Hematopoietic multipotent progenitor cell treated with erythropoietin and hydrocortisone succinate and interleukin-3 and kit ligand, for 15 days (in vitro differentiated cells): ENCODE results near the gene ZMYND11.
A peak's percentile ranks its signal among the peaks of the same experiment; 100 is the strongest.

Source experiments
- DNase-seq: peaks from one replicate; pipeline ENCODE4 v3.0.0-alpha.2; 2015; ENCODE audit warnings: low spot score

ZMYND11 gene

DNA sequence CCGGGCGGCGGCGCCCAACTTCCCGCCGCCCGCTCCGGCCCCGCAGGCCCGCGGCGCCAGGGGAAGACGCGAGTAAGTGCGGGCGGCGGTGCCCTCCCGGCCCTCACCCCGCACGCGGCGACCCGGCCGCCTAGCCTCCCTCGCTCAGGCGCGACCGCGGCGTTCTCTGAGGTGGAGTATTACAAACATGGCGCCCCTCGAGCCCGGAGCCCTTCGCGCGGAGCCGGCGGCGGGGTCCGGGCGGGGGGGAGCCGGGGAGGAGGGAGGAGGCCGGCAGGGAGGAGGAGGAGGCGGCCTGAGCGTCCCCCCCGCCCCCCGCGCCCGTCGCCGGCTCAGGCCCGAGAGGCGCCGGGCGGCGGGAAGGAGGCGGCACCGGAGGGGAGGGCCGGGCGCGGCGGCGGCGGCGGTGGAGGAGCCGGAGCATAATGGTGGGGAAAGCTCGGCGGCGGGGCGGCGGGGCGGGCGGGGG, at the start of gene ZMYND11:
ZMYND11 (plus strand) TSS at position 324 of the 469 bp plus-strand sequence. CDS start 44,558 bp downstream, outside the sequence.
- peak; percentile 45 for DNase-seq

DNA sequence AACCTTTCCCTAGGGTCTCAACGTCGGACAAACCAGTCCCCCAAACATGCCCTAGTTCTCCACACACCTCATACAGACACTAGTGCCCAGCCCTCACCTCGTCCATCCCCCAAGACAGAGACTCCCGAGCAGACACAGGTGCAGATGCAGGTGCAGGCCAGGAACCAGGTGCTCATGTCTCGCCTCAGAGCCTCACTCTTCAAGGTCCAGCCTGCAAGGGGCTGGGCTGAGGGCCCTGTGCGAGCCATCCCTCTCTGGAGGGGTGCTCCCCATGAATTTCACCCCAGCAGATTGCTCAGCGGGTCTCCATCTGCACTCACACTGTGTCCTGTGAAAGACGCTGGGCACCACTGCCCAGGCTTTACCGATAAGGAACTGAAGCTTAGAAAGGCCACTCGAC, 49.2 kb upstream of the ZMYND11 start:
- DNase-seq: no peak

DNA sequence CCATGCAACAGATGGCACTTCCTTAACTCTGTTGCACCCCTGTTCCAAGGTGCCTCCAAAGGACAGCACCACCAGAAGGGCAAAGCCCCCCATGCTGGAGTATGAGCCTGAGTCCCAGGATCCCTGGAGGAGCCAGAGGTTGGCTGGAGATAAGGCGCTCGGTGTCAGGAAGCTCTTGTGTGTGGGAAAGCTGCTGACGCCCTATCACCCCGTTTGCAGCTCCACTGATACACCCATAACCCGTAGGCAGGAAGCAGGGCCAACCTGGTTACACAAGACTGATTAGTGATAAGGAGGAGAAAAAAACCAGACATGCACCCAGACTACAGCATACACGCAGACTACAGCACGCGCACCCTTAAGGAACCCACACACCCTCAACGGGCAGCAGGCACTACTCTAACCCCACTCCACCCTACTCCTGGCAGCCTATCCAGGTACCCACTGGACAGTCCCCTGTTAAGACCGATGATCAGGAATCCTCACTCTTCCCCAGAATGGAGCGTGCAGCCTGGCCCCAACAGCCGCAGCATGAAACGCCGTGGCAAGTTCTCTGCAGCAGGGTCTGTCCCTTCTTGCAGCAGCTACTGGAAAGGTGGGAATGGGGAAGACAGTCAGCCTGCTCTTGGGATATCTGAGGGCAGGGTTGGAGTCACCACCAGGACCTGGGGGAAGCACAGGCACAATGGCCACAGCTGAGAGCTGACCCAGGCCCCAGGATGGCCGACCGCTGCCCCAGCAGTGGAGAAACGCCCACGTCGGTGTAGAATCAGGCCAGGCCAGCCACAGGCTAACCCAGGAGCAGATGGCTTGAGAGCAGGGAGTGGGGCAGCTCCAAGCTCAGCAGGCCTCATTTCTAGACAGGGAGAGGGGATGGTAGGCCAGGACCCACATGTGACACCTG, 47.8 kb upstream of the ZMYND11 start:
- DNase-seq: no peak

DNA sequence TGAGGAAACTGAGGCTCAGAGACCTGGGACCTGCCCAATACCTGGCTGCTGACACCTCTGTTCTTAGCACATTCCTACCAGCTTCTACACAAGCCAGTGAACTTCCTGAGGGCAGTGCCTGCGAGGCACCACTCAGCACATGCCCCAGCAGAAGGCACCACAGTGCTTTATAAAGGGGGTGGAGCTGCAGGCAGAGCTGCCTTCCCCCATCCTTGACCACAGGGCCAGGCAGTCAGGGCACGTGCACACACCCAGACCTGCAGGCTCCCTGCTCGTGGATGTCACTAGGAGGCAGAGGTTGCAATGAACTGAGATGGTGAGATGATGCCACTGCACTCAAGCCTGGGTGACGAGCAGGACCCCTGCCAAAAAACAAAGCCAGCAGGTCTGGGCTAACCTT, 47.0 kb upstream of the ZMYND11 start:
- DNase-seq: no peak

DNA sequence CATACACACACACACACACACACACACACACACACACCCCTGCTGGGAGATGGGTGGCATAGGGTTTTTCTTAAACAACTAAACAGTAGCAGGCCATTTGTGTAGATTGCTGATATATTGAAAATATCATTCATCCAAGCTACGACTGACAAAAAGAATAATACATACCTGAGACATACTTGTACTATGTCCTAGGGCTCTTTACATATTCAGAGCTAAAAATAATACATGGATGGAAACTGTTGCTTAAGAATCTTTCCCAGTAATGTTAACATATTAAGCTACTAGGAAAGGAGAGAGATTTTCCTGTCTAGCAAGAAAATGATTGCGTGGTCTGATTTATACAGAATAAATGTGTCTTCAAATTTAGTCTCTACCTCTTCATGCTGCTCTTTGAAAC, 46.0 kb upstream of the ZMYND11 start:
- no peak for DNase-seq

DNA sequence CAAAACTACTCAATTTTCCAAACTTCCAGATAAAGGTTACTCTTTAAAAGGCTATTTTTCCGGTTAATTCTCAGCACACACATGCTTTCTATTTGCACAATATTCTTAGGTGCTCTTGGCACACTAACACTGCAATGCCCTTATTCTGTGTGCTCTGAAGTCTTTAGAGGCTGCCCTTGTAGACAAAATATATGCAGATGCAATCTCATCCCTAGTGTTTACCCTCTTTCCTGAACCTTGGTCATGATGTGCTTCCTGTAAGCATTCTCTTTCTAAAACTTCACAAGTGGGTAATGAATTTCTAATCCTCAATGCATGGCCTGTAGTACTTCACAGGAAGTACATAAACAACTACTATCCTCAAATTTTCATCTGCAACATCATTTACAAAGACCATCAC, 45.1 kb upstream of the ZMYND11 start:
- DNase-seq: no peak

DNA sequence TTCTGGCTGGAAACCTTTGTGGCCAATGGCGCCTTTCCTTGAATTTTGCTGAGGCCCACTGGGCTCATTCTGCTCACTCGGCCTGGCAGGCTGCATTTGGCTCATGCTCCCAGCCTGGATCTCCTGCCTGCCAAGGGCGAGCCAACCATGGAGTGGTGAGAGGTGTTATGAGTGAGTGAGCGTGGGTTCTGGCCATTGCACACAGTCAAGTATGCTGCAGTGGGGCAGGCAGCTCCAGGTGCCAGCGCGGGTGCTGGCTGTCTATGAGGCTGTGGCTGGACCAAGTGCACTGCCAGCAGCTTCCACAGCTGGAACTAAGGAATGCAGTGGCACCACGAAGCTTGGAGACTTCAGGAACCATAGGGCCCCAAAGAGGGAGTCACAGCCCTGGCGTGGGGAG, 43.9 kb upstream of the ZMYND11 start:
- no peak for DNase-seq

DNA sequence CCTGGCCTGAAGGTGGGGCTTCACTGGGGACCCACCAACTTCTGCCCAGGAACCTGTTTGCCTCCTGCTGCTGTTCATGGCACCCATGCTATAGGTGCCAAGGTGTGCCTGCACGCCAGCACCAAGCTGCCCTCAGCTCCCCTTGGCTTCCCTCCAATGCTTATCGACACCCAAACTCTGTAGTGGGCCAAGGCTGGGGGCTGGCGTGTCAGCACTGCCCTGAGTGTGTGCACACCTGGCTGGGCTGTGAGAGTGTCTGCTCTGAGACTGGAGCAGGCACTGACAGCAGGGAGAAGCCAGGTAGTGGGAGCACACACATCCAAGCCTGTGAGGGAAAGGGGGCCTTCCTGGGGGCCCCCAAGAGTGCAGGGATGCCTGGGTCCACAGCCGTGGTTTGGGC, 43.1 kb upstream of the ZMYND11 start:
- no peak for DNase-seq

DNA sequence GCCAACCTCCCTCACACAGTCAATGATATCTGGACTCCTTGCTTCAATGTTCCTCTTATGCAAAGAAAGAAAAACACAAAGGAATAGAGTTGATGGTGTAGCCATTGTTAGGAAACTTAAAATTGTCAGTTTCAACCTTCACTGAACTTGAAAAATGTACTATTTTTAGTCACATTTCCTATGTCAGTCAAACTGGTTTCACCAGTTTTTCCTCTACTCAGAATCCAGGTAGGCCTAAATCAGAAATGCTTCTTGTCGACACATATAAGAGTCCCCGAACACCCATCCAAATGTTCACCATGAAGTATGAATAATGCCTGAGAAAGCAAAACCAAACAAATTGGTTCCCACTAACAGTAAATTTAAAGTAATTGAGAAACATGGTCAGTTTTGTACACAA, 42.4 kb upstream of the ZMYND11 start:
- DNase-seq: no peak

DNA sequence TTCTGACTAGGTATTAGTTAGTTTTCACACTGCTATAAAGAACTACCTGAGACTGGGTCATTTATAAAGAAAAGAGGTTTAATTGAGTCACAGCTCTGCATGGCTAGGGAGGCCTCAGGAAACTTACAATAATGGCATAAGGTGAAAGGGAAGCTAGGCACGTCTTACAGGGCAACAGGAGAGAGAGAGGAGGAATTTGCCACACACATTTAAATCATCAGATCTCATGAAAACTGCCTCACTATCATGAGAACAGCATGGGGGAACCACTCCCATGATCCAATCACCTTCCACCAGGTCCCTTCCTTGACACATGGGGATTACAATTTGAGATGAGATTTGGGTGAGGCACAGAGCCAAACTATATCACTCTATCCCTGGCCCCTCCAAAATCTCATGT, 40.6 kb upstream of the ZMYND11 start:
- DNase-seq: no peak

DNA sequence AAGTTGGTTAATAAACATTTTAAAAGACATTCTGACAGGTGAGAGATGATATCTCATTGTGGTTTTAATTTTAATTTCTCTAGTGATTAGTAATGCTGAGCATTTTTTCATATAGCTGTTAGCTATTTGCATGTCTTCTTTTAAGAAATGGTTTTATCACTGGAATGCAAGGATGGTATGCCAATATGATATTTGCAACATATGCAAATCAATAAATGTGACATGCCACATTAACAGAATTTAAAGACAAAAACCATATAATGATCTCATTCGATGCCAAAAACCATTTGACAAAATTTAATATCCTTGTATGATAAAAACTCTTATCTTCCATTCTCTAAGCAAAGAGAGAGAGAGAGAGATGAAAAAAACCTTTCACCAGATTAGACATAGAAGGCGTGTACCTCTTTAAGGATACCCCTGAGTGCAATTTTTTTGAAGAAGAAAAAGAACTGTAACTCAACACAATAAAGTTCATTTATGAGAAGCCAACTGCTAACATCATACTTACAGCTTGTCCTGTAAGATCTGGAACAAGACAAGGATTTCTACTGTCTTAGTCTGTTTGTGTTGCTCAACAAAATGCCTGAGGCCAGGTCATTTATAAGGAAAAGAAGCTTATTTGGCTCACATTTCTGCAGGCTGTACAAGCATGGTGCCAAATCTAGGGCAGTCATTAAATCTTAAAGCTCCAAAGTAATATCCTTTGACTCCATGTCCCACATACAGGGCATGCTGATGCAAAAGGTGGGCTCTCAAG, 39.7 kb upstream of the ZMYND11 start:
- DNase-seq: no peak

DNA sequence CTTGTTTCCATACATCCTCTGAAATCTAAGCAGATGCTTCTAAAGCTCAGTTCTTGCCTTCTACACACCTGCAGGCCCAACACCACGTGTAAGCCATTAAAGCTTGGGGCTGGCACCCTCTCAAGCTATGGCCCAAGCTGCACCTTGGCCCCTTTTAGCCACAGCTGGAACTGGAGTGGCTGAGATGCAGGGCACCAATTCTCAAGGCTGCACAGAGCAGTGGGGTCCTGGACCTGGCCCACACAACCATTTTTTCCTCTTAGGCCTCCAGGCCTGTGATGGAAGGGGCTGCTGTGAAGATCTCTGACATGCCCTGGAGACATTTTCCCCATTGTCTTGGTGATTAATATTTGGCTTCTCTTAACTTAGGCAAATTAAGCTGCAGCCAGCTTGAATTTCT, 38.8 kb upstream of the ZMYND11 start:
- DNase-seq: no peak

DNA sequence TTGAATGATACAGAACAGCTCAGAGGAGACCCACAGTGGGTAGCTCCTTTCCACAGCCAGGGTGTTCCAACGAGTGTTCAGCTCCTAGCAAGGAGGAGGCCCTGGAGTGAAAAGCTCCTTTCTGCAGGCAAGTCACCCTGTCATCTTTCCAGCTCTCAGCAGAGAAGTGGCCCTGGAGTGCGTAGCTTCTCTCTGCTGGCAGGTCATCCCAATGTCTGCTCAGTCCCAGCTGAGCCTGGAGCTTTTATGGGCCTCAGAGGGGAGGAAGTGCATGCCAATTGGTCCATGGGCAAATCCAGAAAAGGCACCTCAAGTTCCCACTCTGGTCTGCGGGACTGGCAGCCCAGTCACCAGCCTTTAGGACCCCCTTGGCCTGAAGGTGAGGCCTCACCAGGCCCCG, 30.8 kb upstream of the ZMYND11 start:
- no peak for DNase-seq

DNA sequence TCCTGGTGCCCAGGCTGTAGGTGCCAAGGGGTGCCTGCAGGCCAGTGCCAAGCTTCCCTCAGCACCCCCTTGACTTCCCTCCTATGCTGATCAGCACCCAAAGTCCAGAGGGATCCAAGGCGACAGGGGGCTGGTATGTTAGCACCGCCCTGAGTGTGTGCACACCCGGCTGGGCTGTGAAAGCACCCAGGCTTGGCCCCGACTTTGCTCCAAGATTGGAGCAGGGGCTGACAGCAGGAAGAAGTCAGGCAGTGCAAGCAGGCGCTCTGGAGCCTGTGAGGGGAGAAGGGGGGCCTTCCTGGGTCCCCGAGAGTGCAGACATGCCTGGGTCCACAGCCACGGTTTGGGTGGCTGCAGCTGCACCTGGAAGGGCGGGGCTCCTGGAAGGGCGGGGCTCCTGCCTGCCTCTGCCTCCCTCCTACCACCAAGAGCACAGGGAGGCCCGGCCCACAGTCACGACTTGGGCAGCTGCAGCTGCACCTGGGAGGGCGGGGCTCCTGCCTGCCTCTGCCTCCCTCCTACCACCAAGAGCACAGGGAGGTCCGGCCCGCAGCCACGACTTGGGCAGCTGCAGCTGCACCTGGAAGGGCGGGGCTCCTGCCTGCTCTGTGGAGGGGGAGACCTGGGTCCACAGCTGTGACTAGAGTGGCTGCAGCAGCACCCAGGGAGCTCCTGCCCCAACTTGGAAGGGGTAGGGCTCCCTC, 30.2 kb upstream of the ZMYND11 start:
- DNase-seq: no peak

DNA sequence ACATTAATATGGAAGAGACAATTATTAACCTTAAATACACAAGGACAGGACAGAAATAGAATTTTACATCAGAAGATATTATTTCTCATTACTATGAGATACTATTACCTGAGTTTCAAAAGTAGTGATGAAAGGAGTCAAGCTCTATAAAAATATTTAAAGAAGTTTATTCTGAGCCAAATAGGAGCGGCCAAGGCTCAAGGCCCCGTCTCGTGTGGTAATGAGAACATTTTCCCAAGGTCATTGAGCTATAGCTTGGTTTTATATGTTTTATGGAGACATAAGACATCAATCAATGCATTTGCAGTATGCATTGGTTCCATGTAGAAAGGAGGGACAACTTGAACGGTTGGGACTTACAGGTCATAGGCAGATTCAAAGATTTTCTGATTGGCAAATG, 29.4 kb upstream of the ZMYND11 start:
- DNase-seq: no peak

DNA sequence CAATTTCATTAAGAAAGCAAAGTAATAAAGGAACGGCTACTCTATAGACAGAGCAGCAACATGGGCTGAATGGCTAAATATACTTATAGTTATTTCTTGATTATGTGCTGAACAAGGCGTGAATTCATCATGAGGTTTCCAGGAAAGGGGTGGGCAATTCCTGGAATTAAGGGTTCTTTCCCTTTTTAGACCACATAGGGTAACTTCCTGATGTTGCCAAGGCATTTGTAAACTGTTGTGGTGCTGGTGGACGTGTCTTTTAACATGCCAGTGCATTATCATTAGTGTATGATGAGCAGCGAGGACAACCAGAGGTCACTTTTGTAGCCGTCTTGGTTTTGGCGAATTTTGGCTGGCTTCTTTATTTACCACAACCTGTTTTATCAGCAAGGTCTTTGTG, 28.5 kb upstream of the ZMYND11 start:
- no peak for DNase-seq

DNA sequence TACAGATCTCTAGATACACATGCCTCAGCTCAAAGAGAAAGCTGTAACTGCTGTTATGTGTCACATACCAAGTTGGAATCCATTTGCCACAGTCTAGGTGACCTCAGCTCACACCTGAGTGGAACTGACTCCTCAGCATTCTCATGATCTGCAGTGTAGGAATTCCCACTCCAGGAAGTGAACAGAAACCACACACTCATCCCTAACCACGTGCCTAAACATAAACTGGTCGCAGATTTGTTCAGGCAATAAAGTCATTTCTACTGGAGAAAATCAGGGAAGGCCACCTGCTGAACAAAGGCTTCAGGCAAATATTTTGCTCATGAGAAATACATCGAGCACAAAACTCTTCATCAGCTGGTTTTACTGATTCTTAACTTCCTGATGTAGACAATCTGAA, 23.0 kb upstream of the ZMYND11 start:
- DNase-seq: no peak

DNA sequence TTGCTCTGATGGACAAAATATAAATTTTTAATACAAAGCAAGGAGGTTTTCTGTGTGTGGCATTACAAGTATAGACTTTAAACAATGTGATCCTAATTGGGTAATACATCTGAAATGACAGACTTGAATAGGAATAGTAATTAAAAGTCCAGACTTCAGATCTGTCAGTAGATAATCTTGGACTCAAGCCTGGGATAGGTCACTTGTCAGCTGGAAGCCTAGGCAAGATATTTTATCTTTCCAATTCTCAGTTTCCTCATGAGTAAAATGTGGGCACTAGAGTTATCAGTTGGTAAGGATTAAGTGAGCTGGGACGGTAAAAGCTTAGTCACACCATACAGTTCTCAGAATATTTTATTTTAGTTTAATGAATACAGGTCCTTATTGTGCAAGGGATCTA, 10.4 kb upstream of the ZMYND11 start:
- no peak for DNase-seq

DNA sequence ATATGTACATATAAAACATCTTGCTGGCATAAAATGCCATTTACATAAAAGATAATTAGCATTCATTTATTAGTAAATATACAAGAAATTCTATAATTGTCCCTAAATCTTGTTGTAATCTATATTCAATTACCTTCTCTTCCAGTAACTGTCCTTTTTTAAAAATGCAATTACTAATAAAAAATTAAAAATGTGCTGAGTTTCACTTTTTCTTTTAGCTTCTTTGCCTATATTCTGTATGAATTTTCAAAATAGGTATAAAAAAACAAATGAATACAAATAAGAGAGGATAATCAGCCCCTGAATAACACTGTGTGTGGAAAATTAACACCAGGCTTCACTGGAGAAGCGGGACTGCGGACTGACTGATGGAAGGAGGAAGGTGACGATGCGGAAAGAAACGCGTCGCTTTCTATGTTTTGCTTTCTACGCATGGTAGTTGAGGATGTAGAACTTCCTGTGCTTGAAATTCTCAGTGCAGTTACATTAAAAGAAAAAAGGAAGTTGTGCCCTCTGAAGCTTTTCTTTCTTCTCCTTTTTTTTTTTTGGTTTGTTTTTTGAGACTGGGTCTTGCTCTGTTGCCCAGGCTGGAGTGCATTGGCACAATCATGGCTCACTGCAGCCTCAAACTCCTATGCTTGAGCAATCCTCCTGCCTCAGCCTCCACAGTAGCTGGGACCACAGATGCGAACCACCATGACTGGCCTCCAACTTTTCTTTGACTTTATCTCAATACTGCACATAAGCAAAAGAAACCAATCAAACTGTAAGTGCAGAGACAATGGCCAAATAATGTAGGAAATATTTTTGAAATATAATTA, 7.4 kb upstream of the ZMYND11 start:
- no peak for DNase-seq

DNA sequence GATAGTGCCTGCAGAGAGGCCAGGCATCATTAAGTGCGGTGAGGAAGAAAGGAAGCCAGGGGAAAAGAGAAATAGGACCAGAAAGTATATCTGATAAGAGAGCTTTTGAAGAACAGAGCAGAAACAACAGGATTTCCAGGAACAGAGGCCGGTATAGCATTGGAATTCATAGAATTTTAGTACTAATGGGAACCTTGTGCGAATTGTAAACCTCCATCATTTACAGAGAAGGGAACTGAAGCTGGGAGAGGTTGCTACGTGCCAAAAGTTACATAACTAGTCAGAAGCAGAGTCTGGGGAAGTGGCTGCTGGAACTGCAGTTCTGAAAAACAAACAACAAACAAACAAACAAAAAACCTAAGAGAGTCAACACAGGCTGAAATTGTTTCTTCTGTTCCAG, 5.4 kb upstream of the ZMYND11 start:
- DNase-seq: no peak

DNA sequence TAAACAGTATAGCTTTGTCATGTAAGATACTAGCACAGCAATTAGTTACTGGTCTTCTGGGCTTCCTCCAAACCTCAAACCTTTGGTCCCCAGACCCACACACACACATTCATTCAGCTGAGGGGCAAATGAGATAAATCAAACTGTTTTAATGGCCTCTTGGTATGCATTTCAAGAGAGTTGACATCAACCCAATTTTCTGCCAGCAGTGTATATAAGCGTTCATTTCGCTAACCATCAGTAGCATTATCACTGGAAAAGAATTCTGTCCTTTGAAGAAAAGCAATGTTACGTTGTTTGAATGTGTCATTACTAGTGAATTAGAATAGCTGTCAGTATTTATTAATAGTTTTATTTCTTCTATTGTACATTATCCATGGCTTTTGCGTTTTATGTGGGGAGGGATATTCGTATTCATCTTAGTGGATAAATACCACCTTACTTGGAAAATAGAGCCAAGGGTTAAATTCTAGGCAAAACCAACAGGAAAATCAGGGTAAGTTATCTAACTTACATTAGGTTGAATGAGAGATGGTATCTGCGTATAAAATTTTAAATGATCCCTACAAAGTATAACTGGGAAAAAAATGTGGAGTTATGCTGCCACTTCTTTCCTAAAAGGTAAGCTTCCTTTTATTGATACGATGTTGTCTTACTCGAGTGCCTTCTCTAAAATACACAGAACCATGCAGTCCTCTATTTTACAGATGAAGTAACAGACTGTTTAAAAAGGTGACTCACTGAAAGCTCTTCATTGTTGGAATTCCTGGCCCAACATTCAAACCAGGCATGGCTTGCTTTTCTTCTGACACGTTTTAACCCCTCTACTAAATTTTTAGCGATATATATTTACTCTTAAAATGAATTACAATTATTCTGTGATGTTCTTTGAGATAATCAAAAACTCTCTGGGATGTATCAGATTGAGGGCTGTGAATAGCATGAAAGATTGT, 2.0 kb upstream of the ZMYND11 start:
- no peak for DNase-seq
